ENCODE data around the gene THBD. TPM values are rescaled to one million over a fixed set of nuclear protein-coding genes. Genes with fewer than 3 reads are reported as not detected.

THBD gene
- total RNA-seq, 1 donor from 2014 or later: 13.8 TPM

DNA sequence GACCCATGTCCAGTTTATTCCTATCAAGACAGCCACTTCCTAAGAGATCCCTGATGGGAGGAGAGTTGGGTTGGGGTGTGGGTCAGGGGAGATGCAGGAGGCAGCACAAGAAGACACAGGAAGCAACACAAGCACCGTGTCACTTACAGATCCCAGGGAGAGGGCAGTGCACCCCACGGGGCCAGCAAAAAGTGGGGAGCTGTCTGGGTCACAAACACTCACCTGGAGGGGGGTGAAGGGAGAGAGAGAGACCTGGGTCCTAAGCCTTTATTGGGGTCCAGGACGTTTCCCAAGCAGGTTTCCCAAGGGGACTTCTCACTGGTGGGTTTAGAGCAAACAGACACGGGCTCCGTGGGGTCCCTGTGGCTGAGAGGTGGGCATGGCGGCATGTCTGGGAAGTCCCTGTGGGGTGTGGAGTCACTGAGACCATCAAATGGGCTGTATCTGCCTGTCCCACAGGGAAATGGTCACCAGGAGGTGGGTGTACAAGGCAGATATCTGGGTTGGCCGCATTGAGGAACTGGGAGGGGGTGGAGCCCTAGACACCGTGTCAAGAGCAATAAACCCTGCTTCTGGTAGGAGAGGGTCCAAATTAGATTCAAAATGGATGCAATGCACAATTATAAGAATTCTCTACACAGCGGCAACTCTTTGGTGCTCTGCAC is 38.2 kb upstream of the THBD start:
- H3K9me3 ChIP-seq (replicated peaks): no peaks in the 10 kb centered on the region
- H3K27ac ChIP-seq (replicated peaks): peak overlapping the region; percentile 97
- intact Hi-C loops (cut with micrococcal nuclease): no loop called here
- H3K27me3 ChIP-seq (ENCODE audit: low read depth): peaks cover 13% of the 10 kb centered on the region
- no peak overlapping the region for H3K4me3 ChIP-seq
- DNase-seq: no peak
- H3K36me3 ChIP-seq: no peaks in the 10 kb centered on the region
- H3K4me1 ChIP-seq: peaks cover 52% of the 10 kb centered on the region
- TF ChIP-seq, protein P1, sequence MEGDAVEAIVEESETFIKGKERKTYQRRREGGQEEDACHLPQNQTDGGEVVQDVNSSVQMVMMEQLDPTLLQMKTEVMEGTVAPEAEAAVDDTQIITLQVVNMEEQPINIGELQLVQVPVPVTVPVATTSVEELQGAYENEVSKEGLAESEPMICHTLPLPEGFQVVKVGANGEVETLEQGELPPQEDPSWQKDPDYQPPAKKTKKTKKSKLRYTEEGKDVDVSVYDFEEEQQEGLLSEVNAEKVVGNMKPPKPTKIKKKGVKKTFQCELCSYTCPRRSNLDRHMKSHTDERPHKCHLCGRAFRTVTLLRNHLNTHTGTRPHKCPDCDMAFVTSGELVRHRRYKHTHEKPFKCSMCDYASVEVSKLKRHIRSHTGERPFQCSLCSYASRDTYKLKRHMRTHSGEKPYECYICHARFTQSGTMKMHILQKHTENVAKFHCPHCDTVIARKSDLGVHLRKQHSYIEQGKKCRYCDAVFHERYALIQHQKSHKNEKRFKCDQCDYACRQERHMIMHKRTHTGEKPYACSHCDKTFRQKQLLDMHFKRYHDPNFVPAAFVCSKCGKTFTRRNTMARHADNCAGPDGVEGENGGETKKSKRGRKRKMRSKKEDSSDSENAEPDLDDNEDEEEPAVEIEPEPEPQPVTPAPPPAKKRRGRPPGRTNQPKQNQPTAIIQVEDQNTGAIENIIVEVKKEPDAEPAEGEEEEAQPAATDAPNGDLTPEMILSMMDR (IDR thresholded peaks at IDR 0.05; ENCODE audit: borderline replicate concordance): no peak

- TF ChIP-seq, protein P1 (IDR thresholded peaks at IDR 0.05; ENCODE audit: borderline replicate concordance): no peak
- peaks cover 13% of the 10 kb centered on the region for H3K27me3 ChIP-seq (ENCODE audit: low read depth)
- peak overlapping the region; percentile 97 for H3K27ac ChIP-seq (replicated peaks)
- H3K4me3 ChIP-seq: peak overlapping the region; percentile 66
- intact Hi-C loops (cut with micrococcal nuclease): no loop called here
- H3K36me3 ChIP-seq: no peaks in the 10 kb centered on the region
- peaks cover 46% of the 10 kb centered on the region for H3K4me1 ChIP-seq
- no peaks in the 10 kb centered on the region for H3K9me3 ChIP-seq (replicated peaks)
- DNase-seq: peak; percentile 63
Observed at GRCh38 chr20:23086931-23087411, 37.5 kb upstream of the THBD start.

GRCh38 chr20:23086056-23086566 is 36.6 kb upstream of the THBD start, which contains the start of gene CD93:
TSS of gene CD93 (minus strand) at chr20:23086324. CDS start at chr20:23086192, 132 bp downstream.
- peaks cover 13% of the 10 kb centered on the region for H3K27me3 ChIP-seq (ENCODE audit: low read depth)
- H3K4me1 ChIP-seq: peaks cover 50% of the 10 kb centered on the region
- H3K4me3 ChIP-seq: peak within 1 kb of the TSS; percentile 66
- intact Hi-C loops (cut with micrococcal nuclease): no loop called here
- no peaks in the 10 kb centered on the region for H3K36me3 ChIP-seq
- no peaks in the 10 kb centered on the region for H3K9me3 ChIP-seq (replicated peaks)
- H3K27ac ChIP-seq (replicated peaks): peak within 1 kb of the TSS; percentile 97
- DNase-seq: no peak
- TF ChIP-seq, protein P1 (IDR thresholded peaks at IDR 0.05; ENCODE audit: borderline replicate concordance): no peak

DNA sequence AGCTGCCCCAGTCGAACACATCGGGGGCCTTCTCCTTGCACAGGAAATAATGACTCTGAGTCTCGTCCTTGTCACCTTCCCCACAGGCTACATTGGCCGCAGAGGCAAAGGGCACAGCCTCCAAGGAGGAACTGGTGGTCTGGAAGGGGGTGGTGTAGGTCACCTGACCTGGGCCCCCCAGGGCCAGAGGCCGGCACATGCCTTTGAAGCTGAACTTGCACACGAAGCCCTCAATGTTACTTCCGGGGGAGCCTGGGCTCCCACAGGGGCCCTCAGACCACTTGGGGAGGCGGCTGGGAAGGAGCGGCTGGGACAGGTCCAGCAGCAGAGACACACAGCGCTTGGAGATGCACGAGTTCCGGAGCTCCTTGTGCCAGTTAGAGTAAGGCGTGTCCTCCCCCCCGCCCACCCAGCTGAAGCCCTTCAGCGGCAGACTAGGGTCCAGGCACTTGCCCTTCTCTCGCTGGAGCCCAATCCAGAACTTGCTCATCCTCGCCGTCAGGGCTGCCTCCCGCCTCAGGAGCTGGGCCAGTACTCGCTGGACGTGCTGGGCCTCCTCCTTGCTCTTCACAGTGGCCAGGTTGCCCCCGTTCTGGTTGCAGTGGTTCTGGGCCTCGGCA is 36.1 kb upstream of the THBD start:
- TF ChIP-seq, protein P1 (IDR thresholded peaks at IDR 0.05; ENCODE audit: borderline replicate concordance): no peak
- DNase-seq: no peak
- Histone ChIP-seq H3K4me1 (peaks cover 56% of the 10 kb centered on the region), H3K27me3 (ENCODE audit: low read depth) (peaks cover 13% of the 10 kb centered on the region), H3K9me3 (replicated peaks) (no peaks in the 10 kb centered on the region), H3K27ac (replicated peaks) (peak overlapping the region; percentile 97), H3K4me3 (peak overlapping the region; percentile 66), H3K36me3 (no peaks in the 10 kb centered on the region)
- intact Hi-C loops (cut with micrococcal nuclease): no loop called here

GRCh38 chr20:23084845-23085365 is 35.4 kb upstream of the THBD start:
- Histone ChIP-seq H3K27ac (replicated peaks) (peak overlapping the region; percentile 97), H3K4me3 (peak overlapping the region; percentile 66), H3K36me3 (no peaks in the 10 kb centered on the region), H3K9me3 (replicated peaks) (no peaks in the 10 kb centered on the region), H3K4me1 (peaks cover 61% of the 10 kb centered on the region), H3K27me3 (ENCODE audit: low read depth) (peaks cover 13% of the 10 kb centered on the region)
- no peak for DNase-seq
- TF ChIP-seq, protein P1 (IDR thresholded peaks at IDR 0.05; ENCODE audit: borderline replicate concordance): no peak
- intact Hi-C loops (cut with micrococcal nuclease): no loop called here
